ENCODE measurements around the gene ANP32A.

Gene ANP32A

GRCh38 chr15:68743256-68743655 is 77.4 kb downstream of the ANP32A start:
- DNase-seq (ENCODE audit: low read depth) = no peak

- DNase-seq (ENCODE audit: low read depth) = no peak
Measured at GRCh38 chr15:68739390-68740080, 81.2 kb downstream of the ANP32A start.

- no peak for DNase-seq (ENCODE audit: low read depth)
Measured at GRCh38 chr15:68735610-68736009, 85.1 kb downstream of the ANP32A start.

- no peak for DNase-seq (ENCODE audit: low read depth)
Measured at GRCh38 chr15:68734881-68735280, 85.8 kb downstream of the ANP32A start.

- no peak for DNase-seq (ENCODE audit: low read depth)
Measured at GRCh38 chr15:68734352-68734751, 86.3 kb downstream of the ANP32A start.

GRCh38 chr15:68733666-68734065 is 87.0 kb downstream of the ANP32A start:
- DNase-seq (ENCODE audit: low read depth) = no peak

GRCh38 chr15:68732451-68732850 is 88.2 kb downstream of the ANP32A start:
- no peak for DNase-seq (ENCODE audit: low read depth)

- DNase-seq (ENCODE audit: low read depth) = no peak
Measured at GRCh38 chr15:68730976-68731897, 89.5 kb downstream of the ANP32A start.

GRCh38 chr15:68730471-68730919 is 90.2 kb downstream of the ANP32A start:
- no peak for DNase-seq (ENCODE audit: low read depth)

- DNase-seq (ENCODE audit: low read depth) = no peak
Measured at GRCh38 chr15:68729789-68730411, 90.8 kb downstream of the ANP32A start.

All from activated T-cell treated with anti-CD3 and anti-CD28 coated beads for 1 hour (primary cell).